Midbrain (tissue), 1 donor: ENCODE data around the gene SLC8A3.
A peak's percentile ranks its signal among the peaks of the same experiment; 100 is the strongest.

ENCODE experiments used
- DNase-seq: peaks from one replicate; lab custom pipeline; 2025; lab: John Stamatoyannopoulos, UW

The SLC8A3 gene

GRCh38 chr14:70064136-70064865 is 124.5 kb downstream of the SLC8A3 start:
- DNase-seq = no peak

GRCh38 chr14:70061108-70061507 is 127.6 kb downstream of the SLC8A3 start:
- DNase-seq = no peak

- no peak for DNase-seq
These were observed 129.2 kb downstream of the SLC8A3 start for GRCh38 chr14:70059545-70059944.

GRCh38 chr14:70057519-70058136 is 131.1 kb downstream of the SLC8A3 start:
- DNase-seq = no peak

- no peak for DNase-seq
These were observed 135.8 kb downstream of the SLC8A3 start for GRCh38 chr14:70052990-70053389.

GRCh38 chr14:70050136-70050535 is 138.6 kb downstream of the SLC8A3 start:
- no peak for DNase-seq

- no peak for DNase-seq
These were observed 139.1 kb downstream of the SLC8A3 start for GRCh38 chr14:70049605-70050004.

GRCh38 chr14:70048313-70048654 is 140.5 kb downstream of the SLC8A3 start:
- no peak for DNase-seq

- no peak for DNase-seq
These were observed 141.0 kb downstream of the SLC8A3 start for GRCh38 chr14:70047598-70048312.

- peak; percentile 66 for DNase-seq
These were observed 142.8 kb downstream of the SLC8A3 start for GRCh38 chr14:70045844-70046535.

GRCh38 chr14:70045310-70045709 is 143.4 kb downstream of the SLC8A3 start:
- no peak for DNase-seq

GRCh38 chr14:70043001-70043400 is 145.8 kb downstream of the SLC8A3 start:
- DNase-seq = no peak

GRCh38 chr14:70036665-70037064 is 152.1 kb downstream of the SLC8A3 start:
- DNase-seq = no peak

- no peak for DNase-seq
These were observed 154.5 kb downstream of the SLC8A3 start for GRCh38 chr14:70034257-70034656.

- no peak for DNase-seq
These were observed 155.2 kb downstream of the SLC8A3 start for GRCh38 chr14:70033561-70033960.

GRCh38 chr14:70033116-70033515 is 155.6 kb downstream of the SLC8A3 start:
- DNase-seq = no peak

- no peak for DNase-seq
These were observed 156.3 kb downstream of the SLC8A3 start for GRCh38 chr14:70032447-70032846.

- no peak for DNase-seq
These were observed 156.7 kb downstream of the SLC8A3 start for GRCh38 chr14:70032016-70032415.

- DNase-seq = no peak
These were observed 159.2 kb downstream of the SLC8A3 start for GRCh38 chr14:70029296-70030132.

- DNase-seq = peak; percentile 83
These were observed 160.8 kb downstream of the SLC8A3 start for GRCh38 chr14:70027785-70028428.

- no peak for DNase-seq
These were observed 164.9 kb downstream of the SLC8A3 start for GRCh38 chr14:70023871-70024270.
